Fibroblast of peridontal ligament (primary cell): ENCODE measurements around the gene PNLIP.

Experiments used
- DNase-seq: peaks from one replicate; pipeline ENCODE4 v3.0.0-alpha.2; 2010; ENCODE audit errors: extremely low read depth

The PNLIP gene

GRCh38 chr10:116614796-116615195, 69.1 kb downstream of the PNLIP start:
- DNase-seq, result no peak

- no peak for DNase-seq
These were observed 69.6 kb downstream of the PNLIP start for GRCh38 chr10:116615199-116615776.
